ENCODE data around the gene IL18R1.

Gene IL18R1

DNA sequence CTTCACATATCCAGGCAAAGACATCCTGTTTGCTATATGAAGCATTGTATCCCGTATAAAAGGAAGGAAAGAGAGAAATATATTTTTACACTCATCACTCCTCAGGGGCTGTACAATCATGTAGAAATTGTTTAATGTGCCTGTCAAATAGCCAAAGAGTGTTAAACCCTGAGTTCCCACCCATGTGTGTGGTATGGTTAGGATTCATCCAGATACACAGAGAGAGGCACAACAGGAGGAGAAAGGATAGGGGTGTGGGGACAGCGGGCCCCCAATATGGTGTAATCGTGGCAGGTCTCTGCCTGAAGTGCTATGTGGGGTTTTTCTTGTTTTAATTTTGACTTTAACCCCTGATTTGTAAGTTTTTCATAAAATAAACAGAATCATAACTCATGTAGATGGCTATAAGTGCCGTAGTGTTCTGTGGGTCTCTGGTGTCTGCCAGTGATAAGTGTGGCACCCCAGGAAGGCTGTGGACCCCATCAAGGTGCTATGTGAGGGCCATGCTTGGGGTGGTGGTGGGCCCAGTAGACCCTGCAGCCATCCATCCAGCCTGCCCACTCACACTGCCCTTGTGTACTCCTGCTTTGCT, 10.2 kb upstream of the IL18R1 start:
- DNase-seq (ENCODE audit: low read depth) = no peak

GRCh38 chr2:102346381-102347130, 9.0 kb upstream of the IL18R1 start:
- no peak for DNase-seq (ENCODE audit: low read depth)

DNA sequence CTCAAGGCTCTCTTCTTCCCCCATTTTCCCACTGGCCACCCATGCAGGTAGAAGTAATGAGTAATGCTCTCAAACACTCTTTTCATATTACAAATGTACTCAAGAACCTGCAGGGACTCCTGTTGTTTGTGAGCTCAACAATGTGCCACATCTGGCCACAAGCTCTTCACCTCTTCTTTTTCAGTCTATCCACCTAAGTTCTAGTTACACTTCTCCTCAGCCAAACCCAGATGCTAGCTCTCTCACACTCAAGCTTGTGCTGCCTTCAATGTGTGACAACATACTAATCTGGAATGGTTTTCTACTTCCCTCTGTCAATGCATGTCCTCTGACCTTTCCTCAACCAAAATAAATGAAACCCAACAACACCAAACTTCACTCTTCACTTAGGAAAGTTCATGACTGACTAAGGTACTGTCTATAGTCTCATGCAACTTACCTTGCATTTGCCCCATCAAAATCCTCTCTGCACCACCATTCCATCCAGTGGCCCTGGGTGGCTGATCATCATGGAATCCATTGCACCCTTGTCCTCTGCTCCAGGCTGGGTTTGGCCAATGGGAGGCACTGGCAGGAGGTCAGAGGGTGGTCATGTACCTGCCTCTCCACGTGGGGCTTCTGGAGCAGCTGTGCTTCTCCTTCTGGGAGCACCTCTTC, 5.3 kb upstream of the IL18R1 start:
- no peak for DNase-seq (ENCODE audit: low read depth)

GRCh38 chr2:102356381-102356712, 751 bp downstream of the IL18R1 start:
- no peak for DNase-seq (ENCODE audit: low read depth)

GRCh38 chr2:102356741-102357140, 1.1 kb downstream of the IL18R1 start:
- DNase-seq (ENCODE audit: low read depth) = no peak

DNA sequence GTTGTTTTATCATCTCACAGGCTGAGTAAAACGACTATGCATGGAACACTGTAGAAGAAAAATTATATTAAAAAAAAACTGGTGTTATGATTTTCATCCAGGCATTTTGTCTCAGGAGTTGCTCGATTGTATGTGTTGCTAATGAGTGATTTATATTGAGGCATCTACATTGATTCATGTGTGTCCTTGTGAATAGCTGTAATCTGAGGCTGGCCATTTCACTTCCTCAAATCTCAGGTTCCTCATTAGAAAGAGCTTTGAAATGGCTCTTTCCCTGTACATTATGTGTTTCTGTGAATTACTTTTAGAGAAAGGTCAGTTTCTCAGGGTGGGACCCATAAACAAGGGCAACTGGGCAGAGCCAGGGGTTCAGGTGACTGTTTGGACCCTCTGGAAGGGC, 2.3 kb downstream of the IL18R1 start:
- no peak for DNase-seq (ENCODE audit: low read depth)

DNA sequence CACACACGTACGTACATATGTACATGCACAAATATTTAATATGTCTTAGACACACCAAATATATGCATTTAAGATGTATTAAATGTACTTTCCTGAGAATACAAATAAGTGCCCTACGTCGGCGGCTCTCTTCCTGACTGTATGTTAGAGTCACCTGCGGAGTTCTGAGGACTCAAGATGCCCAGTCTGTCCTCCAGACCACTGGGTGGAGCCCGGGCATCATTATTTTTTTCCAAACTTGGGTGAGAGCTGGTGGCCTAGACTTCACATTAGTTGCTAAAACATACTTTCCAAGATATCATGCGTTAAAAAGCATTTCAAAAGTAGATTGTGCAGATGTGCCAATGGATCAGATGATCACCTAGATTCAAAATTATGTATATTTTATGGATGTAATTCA, 2.9 kb downstream of the IL18R1 start:
- no peak for DNase-seq (ENCODE audit: low read depth)

GRCh38 chr2:102359527-102359926, 3.9 kb downstream of the IL18R1 start:
- no peak for DNase-seq (ENCODE audit: low read depth)

DNA sequence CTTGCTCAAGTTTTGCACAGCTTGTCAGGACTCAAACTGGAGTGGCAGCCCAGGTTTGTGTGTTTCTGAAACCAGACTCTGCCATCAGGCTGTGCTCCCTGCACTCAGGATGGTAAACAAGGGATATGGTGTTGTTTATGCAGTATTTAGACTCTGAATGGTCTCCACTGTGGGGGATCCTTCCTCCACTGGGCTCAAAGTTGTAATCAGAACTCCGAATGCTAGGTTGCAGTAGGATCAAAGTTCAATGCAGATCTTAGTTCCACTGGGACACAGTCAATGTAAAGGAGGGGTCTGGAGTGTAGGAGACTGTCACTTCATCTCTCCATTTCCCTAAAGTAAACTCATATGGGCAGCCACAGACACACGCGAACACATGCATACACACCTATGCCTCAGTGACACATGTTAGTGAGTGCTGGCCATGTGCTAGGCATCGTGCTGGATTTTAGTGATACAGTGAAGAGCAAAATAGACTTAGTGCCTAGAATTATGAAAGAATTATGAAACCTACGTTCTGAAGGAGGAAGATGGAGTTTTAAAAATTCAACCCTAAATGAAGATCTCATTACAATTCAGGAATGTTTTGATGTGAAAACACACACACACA, 6.1 kb downstream of the IL18R1 start:
- no peak for DNase-seq (ENCODE audit: low read depth)

DNA sequence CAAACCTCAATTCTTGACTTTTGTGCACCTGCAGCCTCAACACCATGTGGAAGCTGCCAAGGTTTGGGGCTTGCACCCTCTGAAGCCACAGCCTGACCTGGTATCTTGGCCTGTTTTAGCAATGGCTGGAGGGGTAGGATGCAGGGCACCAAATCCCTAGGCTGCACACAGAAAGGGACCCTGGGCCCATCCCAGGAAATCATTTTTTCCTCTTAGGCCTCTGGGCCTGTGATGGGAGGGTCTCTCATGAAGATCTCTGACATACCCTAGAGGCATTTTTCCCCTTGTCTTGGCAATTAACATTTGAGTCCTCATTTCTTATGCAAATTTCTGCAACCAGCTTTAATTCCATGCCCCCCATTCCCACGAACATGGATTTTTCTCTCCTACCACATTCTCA, 10.2 kb downstream of the IL18R1 start:
- DNase-seq (ENCODE audit: low read depth) = no peak

DNA sequence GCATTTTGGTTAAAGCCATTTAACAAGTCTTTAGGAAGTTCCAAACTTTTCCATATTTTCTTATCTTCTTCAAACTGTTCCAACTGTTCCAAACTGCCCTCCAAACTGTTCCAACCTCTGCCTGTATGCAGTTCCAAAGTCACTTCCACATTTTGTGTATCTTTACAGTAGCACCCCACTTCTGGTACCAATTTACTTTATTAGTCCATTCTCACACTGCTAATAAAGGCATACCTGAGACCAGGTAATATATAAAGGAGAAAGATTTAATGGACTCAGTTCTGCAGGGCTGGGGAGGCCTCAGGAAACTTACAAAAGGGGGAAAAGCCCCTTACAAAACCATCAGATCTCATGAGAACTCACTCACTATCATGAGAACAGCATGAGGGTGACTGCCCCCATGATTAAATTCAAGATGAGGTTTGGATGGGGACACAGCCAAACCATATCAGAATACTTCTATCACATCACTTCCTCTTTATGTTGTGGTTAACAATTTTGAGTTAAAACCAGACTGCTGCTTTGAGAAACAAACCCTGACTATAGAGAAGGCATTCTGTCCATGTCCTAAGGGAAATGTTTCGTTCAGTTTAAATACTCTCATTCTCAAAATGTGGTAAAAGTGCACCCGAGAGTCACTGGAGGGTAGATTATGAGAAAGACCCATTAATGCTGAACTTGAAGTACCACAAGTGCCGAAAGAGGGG, 11.0 kb downstream of the IL18R1 start:
- no peak for DNase-seq (ENCODE audit: low read depth)

GRCh38 chr2:102367331-102367971, 11.9 kb downstream of the IL18R1 start:
- DNase-seq (ENCODE audit: low read depth) = no peak

GRCh38 chr2:102368461-102369109, 13.0 kb downstream of the IL18R1 start:
- DNase-seq (ENCODE audit: low read depth) = no peak

GRCh38 chr2:102369866-102370265, 14.3 kb downstream of the IL18R1 start:
- no peak for DNase-seq (ENCODE audit: low read depth)

- no peak for DNase-seq (ENCODE audit: low read depth)
Observed at GRCh38 chr2:102376052-102376591, 20.5 kb downstream of the IL18R1 start.

DNA sequence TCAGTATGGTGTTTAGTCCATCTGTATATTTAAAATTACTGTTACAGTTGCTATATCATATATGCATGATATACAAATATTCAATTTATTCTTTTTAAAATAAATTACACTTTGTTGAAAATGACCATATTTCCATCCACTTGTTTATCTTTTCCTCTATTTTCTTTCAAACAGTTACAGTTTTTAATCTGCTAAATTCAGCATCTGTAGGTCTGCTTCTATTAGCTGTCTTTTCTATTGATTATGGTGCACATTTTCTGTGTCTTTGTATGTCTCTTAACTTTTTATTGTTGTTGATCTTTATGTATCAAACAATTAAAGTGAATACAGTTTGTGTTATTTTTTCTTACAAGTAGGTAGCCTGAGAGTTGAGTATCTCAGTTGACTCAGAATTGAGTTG, 28.1 kb downstream of the IL18R1 start:
- no peak for DNase-seq (ENCODE audit: low read depth)

GRCh38 chr2:102385522-102385921, 29.9 kb downstream of the IL18R1 start:
- no peak for DNase-seq (ENCODE audit: low read depth)

- DNase-seq (ENCODE audit: low read depth) = no peak
Observed at GRCh38 chr2:102386004-102386403, 30.4 kb downstream of the IL18R1 start.

- no peak for DNase-seq (ENCODE audit: low read depth)
Observed at GRCh38 chr2:102386867-102387541, 31.4 kb downstream of the IL18R1 start.

DNA sequence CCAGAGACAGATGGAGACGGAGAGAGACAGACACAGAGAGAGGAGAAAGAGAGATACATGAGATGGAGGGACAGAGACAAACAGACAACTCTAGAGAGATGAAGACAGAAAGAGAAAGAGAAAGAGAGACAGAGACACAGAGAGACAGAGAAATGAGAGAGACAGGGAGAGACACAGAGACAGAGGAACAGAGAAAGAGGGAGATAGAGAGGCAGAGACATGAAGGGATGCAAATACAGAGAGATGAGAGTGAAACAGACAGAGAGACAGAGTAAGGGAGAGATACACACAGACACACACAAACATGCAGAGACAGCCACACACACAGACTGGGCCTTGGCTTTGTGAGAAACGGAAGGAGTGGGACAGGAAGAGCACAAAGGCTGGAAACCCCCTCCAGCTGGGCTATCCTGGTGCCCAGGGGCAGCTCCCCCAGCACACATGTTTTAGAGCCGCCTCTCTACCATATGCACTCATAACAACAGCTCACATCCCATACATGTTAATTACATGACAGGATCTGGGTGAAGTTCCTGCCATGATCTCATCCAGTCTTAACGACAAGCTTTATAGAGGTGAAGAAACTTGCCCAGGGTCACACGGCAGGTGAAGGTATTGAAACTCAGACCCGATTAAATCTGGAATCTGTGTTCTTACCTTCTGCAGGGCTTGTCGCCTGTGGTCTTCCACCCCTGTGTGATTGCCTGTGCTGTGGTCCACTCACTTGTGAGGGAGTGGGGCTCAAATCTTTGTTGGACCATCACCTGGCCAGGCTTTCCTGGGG, 32.4 kb downstream of the IL18R1 start:
- no peak for DNase-seq (ENCODE audit: low read depth)

Data from EH (cell line).